A673 (cell line): ENCODE data around the gene DLGAP1. TPM values are rescaled to one million over a fixed set of nuclear protein-coding genes. Genes with fewer than 3 reads are reported as not detected.

Experiments
- BruUV-seq: library from RNA; stranded (reverse); fragments of 400-500 nt; replicated peaks from 2 replicates; lab custom pipeline; 2021; lab: Mats Ljungman, UMichigan
- CTCF ChIA-PET: fragments of 300-600 bp; sonication (Branson Sonifier 250); formaldehyde crosslinking; loops from one replicate; lab custom pipeline; 2022; ENCODE audit warnings: antibody characterized with exemption; lab: Charles Lee
- POLR2A ChIA-PET: fragments of 300-600 bp; sonication (Branson Sonifier 250); formaldehyde crosslinking; loops from one replicate; lab custom pipeline; 2022; ENCODE audit warnings: antibody characterized with exemption; ENCODE audit not compliant: low non-redundant PET; lab: Charles Lee
- DNase-seq: peaks from one replicate; pipeline ENCODE4 v3.0.0-alpha.2; 2015; ENCODE audit warnings: low spot score
- H3K27ac ChIP-seq: fragments of 200-600 bp; sonication (generic); 2 replicates; pipeline ENCODE4 v1.5.1; 2016; ENCODE audit warnings: mixed run types, low read depth, mild to moderate bottlenecking, mixed read lengths, antibody characterized with exemption, low read length; ENCODE audit not compliant: poor library complexity, severe bottlenecking
- H3K27me3 ChIP-seq: fragments of 200-600 bp; sonication (generic); replicated peaks from 2 replicates; pipeline ENCODE4 v1.6.1; 2017; ENCODE audit warnings: mixed run types, low read depth, mild to moderate bottlenecking, mixed read lengths, antibody characterized with exemption, low read length; ENCODE audit not compliant: insufficient read depth, poor library complexity
- H3K36me3 ChIP-seq: fragments of 200-600 bp; sonication (generic); 2 replicates; pipeline ENCODE4 v1.6.1; 2016; ENCODE audit warnings: mixed run types, mild to moderate bottlenecking, mixed read lengths, antibody characterized with exemption, low read length; ENCODE audit not compliant: insufficient read depth, poor library complexity, severe bottlenecking
- H3K4me1 ChIP-seq: fragments of 200-600 bp; sonication (generic); 2 replicates; pipeline ENCODE4 v1.6.1; 2017; ENCODE audit warnings: mixed run types, mild to moderate bottlenecking, mixed read lengths, antibody characterized with exemption, low read length; ENCODE audit not compliant: insufficient read depth, poor library complexity, severe bottlenecking
- H3K4me3 ChIP-seq: fragments of 200-600 bp; sonication (generic); 2 replicates; pipeline ENCODE4 v1.5.1; 2016; ENCODE audit warnings: low read depth, mixed run types, mild to moderate bottlenecking, mixed read lengths, low read length; ENCODE audit not compliant: poor library complexity, severe bottlenecking
- H3K9me3 ChIP-seq: fragments of 200-600 bp; sonication (generic); 2 replicates; pipeline ENCODE4 v1.6.1; 2016; ENCODE audit warnings: mixed run types, low read depth, mild to moderate bottlenecking, mixed read lengths, antibody characterized with exemption, low read length; ENCODE audit not compliant: poor library complexity, severe bottlenecking
- CTCF ChIP-seq: fragments of 300-800, 200-600 bp; sonication (generic); conservative IDR thresholded peaks from 2 replicates; pipeline ENCODE4 v1.5.1; 2017; ENCODE audit warnings: low read depth, mild to moderate bottlenecking, antibody characterized with exemption, low read length, moderate library complexity, mixed read lengths
- EZH2 ChIP-seq: fragments of 200-600 bp; sonication (generic); IDR thresholded peaks from 2 replicates; pipeline ENCODE4 v1.6.1; 2017; ENCODE audit warnings: borderline replicate concordance, low read depth, mild to moderate bottlenecking, mixed read lengths, antibody characterized with exemption, low read length; ENCODE audit not compliant: poor library complexity, severe bottlenecking
- intact Hi-C: fragments of 100-400 bp; cut with micrococcal nuclease; formaldehyde crosslinking; loops from one replicate; pipeline ENCODE4 v1.10.0; 2022; ENCODE audit not compliant: unreplicated experiment
- total RNA-seq: library from RNA; stranded (reverse); gene quantifications from 2 replicates; pipeline ENCODE4 v1.2.3, GENCODE V29; 2021

The DLGAP1 gene
- total RNA-seq, 1 experiment from 2014 or later = 135 TPM

- Histone ChIP-seq H3K9me3 (no peaks in the 10 kb centered on the region), H3K36me3 (no peaks in the 10 kb centered on the region), H3K4me1 (peaks cover 12% of the 10 kb centered on the region), H3K4me3 (no peak overlapping the region), H3K27ac (no peak overlapping the region), H3K27me3 (no peaks in the 10 kb centered on the region)
- no peak for DNase-seq
- CTCF ChIA-PET = no interaction called here
- intact Hi-C loops = no loop called here
- POLR2A ChIA-PET = no interaction called here
- BruUV-seq = no TSS peak
- TF ChIP-seq EZH2 (no peak), CTCF (no peak)
Measured at GRCh38 chr18:4242431-4243161, 212.5 kb downstream of the DLGAP1 start.

- intact Hi-C loops = no loop called here
- no peaks in the 10 kb centered on the region for H3K9me3 ChIP-seq
- H3K27ac ChIP-seq = no peak overlapping the region
- CTCF ChIA-PET = no interaction called here
- H3K36me3 ChIP-seq = no peaks in the 10 kb centered on the region
- H3K4me1 ChIP-seq = peaks cover 12% of the 10 kb centered on the region
- no TSS peak for BruUV-seq
- TF ChIP-seq EZH2 (no peak), CTCF (no peak)
- POLR2A ChIA-PET = no interaction called here
- DNase-seq = no peak
- no peaks in the 10 kb centered on the region for H3K27me3 ChIP-seq
- no peak overlapping the region for H3K4me3 ChIP-seq
Measured at GRCh38 chr18:4241090-4241617, 214.0 kb downstream of the DLGAP1 start.

- BruUV-seq = no TSS peak
Measured at GRCh38 chr18:4238966-4239365, 216.1 kb downstream of the DLGAP1 start.

More at GRCh38 chr18:4238966-4239365, 216.1 kb downstream of the DLGAP1 start:
- no peak for DNase-seq
- TF ChIP-seq EZH2 = no peak
- no peak for TF ChIP-seq CTCF
- no peaks in the 10 kb centered on the region for H3K27me3 ChIP-seq
- no peaks in the 10 kb centered on the region for H3K36me3 ChIP-seq
- no peak overlapping the region for H3K27ac ChIP-seq
- intact Hi-C loops = no loop called here
- no peaks in the 10 kb centered on the region for H3K9me3 ChIP-seq
- H3K4me1 ChIP-seq = peaks cover 15% of the 10 kb centered on the region
- CTCF ChIA-PET = no interaction called here
- POLR2A ChIA-PET = interaction anchor here (0.7 kb wide), 1 partner anchor 93 kb away, joined by 5 read pairs; no protein-coding TSS in a partner anchor
- H3K4me3 ChIP-seq = no peak overlapping the region
